GM03348 (cell line): ENCODE results near the gene EVI2A.

Source experiments
- DNase-seq: peaks from one replicate; pipeline ENCODE4 v3.0.0; 2012; ENCODE audit warnings: low spot score

The EVI2A gene

DNA sequence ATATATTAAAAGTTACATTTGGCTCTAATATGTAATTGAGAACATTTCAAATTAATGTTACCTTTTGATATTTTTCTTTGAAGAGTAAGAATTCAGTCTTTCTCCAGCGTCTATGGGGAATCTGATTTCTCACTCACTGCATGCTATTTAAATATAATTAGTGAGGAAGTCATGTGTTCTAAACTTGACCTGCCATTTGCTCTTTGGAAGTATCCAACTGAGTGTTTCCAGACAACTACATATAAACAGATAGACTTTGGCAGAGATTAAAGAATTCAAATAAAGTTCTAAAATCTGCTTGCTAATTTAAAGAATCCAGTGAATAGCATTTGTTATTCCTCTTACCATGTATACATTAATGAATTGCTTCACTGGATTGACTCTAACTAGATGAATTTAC lies 47.9 kb downstream of the EVI2A start:
- DNase-seq = no peak

GRCh38 chr17:31272803-31273202 lies 48.6 kb downstream of the EVI2A start:
- DNase-seq = no peak

- no peak for DNase-seq
Observed at GRCh38 chr17:31272236-31272635, 49.2 kb downstream of the EVI2A start.

- peak; percentile 87 for DNase-seq
Observed at GRCh38 chr17:31269578-31269983, 51.8 kb downstream of the EVI2A start.

DNA sequence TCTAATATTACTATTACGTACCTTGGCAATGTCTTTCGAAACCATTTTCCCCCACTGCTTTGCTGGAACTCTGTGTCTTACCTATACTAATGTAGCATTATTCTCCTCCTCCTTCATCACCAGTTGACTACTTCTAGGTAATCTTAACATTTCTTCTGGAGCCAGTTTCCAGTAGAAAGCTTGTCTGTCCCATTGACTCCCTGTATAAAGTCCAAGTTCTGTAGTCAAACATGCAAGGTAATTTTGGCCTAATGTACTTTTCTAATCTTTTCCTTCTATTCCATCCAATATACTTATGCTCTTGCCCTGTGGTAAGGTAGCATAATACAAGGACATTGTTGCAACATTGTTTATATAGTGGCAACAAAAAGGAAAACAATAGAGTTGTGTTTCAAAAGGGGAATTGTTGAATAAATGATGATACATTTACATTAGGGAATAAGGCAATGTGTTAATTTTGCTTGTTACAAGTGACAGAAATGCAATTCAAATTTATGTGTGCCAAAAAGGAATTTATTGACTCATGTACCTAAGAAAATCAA lies 52.3 kb downstream of the EVI2A start:
- peak; percentile 7 for DNase-seq
